ENCODE data around the gene LIPC.

Gene LIPC

DNA sequence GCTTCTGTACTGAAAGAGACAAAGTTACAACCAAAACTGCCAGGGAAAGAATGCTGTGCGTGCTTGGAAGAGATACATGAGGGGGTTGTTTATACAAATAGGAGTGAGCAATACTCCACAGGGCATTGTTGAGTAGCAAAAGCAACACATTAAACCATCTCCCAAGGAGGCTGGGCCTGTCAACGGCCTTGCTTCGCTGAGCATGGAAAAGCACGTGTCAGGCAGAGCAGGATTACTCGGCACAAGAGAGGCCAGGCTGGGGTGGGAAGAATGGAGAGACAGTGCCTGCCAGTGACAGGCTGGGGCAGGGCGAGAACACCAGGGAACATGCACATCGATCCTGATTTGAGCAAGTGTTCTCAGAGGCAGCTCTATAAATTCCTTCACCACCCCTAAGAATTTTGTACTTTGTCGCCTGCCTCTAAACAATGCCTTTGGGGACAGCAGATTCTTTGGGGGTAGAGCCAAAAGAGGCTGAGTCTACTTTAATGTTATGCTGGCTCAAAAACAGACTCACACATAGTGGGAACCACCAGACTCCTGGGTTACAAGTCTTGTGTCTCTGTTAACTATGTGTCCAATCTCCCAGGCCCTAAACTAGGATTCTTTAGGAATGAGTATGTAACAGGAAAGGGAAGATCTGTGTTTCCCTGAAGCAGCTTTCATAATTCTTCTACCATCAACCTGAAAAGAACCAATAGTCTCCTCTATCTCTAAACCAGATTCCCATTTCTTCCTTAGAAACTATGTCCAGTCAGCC, 67.2 kb downstream of the LIPC start:
- no peak for DNase-seq

DNA sequence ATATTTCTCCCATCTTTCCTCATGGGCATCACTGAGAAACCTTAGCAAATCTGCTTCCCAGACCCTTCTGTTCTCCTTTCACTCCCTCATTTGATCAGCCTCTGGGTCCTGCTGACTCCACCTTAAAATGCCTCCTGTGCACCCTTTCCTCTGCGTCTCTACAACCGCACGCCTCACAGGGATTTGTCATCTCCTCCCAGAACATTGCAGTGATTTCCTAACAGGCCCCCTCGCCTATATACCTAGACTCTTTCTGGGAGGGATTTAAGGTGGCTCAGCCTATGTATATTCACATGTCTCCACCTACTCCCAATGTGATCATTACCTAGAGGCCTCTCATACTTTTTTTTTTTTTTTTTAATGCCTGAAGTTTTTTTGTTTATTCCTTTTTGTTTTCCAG, 69.2 kb downstream of the LIPC start:
- no peak for DNase-seq

DNA sequence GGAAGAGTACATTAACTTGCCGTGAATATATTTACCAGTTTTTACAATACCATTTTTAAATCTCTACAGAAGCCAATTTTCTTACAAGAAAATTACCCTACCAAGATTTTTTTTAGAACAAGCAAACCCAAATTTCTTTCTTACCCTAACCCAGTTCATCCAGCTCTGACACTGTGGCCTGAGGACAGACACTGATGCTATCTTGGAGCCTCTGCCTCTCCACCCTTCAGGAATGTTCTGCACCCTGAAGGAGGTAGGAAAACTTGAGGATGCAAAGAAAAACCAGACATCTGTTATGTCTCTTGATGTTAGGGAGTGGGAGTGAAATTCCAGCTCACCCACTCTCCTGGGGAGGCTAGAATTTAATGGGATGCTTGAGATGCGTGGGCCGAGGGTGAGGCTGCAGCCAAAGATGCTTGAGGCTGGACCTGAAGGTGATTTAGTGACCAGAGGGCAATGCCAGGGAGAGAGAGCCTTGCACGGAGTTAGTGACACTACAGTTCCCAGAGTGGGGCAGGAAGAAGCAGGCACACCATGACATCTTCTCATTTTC, 69.9 kb downstream of the LIPC start:
- DNase-seq, result no peak

DNA sequence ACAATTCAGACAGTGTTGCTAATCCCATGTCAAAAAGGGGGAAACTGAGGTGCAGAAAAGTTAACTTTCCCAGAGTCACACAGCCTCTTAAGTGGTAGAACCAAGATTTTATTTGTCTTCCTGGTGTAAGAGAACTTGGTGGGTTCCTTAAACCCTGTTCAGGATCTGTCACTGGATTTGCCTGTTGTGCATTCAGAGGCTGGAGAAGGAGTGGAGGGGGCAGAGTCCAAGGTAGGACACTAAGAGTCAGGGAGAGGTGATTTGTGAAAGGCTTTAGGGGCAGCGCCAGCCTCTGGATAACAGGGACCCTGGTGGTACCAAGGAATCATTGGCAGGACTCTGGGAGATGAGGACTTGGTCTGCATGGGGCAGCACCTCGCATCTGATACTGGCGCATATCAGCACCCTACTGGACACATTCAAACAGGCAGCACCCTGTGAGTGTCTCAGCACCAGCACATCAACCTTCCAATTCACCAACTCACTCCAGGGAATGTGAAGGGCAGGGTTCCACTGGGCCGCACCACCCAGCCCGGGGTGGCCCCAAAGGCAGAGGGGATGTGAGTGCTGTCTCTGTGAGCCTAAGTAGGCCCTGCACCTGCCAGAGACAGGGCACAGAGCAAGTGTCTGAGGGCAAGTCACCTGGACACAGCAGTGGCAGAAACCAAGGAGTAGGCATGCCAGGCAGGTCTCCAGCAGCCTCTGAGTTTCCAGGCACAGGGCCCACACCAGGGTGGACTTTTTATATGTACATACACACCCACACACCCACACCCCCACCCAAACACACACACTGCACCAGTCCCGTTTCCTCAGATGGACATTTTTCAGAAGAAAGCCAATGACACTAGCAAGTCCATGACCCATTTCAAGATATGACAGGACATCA, 71.6 kb downstream of the LIPC start:
- DNase-seq, result no peak

DNA sequence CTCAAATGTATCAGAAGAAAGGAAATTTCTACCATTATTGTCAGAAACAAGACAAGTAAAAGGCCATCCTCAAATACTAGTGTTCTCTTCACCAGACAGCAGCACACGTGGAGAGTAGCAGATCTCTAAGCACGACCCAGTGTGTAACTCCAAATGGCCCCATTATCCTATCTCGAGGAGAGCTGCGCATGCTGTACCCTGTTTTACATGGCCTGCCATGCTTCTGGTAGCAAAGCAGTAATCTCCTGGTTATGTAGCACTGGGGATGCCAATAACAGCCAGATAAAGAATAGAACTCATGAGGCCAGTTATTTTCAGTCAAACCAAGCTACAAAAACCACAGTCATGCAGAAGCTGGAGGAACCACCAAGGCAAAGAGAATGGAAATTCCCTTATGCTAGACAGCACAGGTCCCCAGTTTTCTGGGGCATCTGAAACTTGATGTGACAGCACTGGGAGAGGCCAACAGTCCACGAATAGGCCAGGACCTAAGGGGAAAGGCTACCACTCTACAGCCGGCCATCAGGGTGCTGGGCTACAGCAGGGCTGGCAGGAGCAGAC, 73.0 kb downstream of the LIPC start:
- no peak for DNase-seq

DNA sequence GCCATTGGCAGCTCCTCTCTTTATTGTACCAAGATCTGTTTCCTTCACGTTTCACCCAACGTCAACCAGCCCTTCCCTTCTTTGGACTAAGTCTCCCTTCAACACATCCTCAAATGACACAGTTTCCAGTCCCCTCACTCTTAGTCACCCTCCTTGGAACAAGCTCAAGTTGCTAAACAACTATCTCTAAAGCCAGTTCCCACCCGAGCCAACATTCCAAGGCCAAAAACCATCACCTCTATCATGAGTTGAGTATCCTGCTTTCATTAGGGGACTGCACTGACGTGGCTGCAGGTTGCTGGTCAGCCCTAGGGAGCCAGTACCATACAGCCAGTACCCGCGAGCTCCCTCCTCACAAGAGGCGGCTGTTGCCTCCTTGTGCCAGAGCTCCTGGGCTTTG, 73.8 kb downstream of the LIPC start:
- DNase-seq, result no peak

DNA sequence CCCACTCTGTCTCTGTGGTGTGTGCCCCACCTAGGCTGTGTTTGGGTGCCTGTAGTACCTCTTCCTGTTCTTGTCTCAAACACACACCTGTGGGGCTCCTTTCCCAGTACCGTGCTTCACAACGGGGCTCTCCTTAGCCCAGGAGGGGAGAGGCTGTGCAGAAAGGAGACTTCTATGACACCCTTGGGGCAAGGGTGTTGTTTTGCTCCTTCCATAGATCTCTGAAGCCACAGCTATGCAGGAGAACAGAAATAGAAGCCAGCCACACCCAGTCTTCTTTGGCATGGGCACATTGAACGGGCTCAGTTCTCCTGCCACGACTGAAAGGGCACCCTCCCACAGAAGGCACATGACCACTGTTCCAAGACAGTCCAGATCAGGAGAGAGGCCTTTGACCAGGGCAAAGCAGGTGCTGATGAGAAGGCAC, 74.3 kb downstream of the LIPC start:
- no peak for DNase-seq

DNA sequence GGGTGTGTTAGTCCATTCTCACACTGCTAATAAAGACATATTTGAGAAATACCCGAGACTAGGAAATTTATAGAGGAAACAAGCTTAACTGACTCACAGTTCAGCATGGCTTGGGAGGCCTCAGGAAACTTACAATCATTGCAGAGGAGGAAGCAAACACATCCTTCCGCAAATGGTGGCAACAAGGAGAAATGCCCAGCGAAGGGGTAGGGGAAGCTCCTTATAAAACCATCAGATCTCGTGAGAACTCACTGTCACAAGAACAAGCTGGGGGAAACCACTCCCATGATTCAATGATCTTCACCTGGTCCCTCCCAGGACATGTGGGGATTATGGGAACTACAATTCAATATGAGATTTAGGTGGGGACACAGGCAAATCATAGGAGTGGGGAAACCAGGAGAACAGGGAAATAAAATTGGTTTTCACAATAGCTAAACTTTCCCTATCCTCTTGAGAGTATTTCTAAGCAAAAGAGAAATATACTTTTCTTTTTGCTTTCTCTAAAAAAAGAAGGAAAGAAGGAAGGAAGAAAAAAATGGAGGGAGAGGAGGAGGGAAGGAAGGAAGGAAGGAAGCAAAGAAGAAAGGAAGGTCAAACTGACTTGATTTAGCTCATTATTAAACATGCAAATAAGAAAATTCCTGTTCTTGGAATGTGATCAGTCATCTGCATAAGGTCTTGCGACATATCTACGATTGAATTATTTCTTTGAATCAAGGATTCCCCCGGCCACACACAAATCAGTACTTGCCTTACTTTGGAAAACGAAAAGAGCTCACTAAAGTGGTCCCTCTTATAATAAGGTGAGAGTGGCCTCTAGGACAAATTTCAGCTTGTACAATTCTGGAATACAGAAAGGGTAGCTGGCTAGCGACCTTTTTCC, 75.2 kb downstream of the LIPC start:
- DNase-seq, result no peak

DNA sequence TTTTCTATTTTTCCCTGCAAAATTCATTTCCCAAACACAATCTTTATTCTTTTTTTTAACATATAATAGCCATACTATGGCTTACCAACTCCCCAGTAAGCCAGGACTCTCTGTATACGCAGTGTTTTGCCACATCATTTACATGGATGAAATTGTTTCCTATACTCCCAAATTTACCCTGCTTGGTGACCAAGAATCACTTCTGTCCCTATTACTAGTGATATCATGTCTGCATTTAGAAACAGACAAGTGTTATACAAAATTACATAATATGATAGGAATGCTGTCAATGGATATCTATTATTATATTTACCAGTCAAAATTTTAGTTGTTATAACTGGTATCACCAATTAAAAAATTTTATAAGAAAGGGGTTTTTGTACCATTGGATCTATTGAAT, 77.8 kb downstream of the LIPC start:
- no peak for DNase-seq

DNA sequence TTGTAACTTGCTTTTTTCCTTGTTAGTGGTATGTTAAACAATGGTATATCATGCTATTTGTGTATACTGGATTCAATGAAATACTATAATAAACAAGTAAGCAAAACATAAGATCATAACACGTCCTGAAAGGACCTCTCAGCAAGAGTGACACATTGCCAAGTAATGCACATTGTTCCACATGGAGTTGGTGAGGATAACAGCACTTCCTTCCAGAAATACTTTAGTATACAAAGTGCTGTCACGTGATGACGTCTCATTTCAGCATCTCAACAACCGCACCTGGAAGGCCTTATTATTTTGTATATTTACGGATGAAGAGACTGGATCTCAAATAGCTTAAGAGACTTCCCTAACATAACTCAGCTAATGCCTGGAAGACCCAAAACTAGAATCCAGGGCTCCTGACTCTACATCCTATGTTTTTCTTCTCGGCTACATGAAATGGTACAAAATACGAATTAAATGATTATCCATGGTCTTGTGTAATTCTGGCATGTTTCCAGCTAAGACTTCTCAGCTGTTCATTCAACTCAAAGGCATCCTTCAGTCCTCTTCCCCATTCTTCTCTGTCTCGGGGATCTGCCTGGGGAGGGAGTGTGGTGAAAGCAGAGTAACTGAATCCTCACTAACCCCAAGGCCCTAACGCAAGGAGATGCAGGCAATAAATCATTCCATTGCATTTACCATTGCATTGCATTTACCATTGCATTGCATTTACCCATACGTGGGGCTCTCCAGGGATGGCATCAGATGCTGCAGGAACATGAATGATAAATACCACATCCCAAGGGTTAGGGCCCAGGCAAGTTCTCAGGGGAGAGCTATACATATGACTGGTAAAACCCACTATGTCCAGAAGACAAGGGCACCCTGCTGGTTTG, 79.2 kb downstream of the LIPC start:
- DNase-seq, result no peak

DNA sequence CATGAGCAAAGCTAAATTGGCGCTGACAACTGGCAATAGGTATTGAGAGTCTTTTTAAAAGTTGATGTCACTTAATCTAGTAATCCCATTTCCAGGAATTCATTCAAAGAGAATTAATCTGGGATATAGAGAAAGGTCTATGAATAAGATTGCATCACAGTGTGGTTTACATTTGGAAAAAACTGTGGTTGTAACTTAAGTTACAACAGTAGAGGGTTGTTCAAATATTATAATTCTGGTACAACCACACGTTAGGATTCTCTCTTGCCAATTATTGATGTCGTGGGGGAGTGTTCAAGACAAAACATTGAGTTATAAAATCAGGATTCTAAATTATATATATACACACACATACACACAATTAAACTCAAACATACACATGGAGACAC, 79.8 kb downstream of the LIPC start:
- no peak for DNase-seq

DNA sequence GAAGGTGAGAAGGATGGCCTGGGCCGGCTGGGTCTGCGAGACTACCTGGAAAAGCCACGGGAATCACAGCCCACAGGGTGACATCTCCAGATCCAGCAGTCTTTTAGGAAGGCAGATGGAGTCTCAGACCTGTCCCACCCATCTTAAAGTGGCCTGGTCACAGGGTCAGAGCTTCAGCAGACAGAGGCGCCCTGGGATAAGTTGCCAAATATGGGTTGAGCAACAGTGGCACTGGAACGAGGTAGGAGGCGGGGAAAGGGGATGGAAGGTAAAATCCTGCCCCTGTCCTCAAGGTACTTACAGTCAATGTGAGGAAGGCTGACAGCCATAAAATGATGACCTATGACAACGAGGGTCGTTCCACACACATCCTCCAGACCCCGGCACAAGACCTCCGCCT, 80.7 kb downstream of the LIPC start:
- no peak for DNase-seq

DNA sequence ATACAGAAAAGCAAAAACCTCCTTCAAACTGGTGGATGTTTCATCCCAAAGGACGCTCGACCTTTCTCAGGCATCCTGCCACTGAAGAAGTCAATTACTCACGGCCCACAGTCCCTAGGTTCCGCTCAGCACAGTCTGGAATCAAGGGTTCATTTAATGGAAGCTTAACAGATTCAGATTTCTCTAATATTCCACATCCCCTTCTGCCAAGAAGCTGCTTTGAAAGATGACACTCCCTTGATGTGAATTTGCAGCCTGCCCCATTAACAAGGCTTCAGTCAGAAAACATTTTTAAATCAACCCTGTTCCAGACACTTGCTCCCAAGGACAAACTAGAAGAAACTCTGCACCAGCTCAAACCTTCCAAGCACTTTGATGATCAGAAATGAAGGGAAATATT, 81.2 kb downstream of the LIPC start:
- no peak for DNase-seq

DNA sequence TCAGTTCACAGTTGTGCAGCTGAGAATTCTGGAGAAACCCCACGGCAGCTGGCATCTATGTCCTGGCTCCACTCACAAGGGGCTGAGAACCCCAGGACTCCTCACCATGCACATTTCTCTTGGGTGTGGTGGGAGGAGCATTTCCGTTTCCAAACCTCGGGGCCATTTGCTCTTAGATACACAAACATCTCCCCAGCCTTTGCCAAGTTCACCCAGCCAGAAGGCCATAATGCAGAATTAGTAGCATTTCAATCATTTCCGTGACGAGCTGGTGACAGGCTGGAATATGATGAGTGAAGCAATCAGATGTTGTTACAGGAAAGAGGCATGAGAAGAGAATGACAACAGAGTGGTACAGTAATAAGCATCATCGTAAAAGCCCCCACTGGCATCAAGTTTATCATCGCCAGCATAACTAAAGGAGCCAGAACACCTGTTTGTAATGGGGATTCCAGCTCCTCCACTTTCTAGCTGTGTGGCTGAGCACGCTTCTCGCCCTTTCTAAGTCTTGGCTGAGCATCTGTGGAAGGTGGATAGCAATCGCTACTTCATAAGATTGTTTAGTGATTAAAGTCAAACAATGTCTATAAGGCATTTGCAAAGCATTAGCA, 82.0 kb downstream of the LIPC start:
- no peak for DNase-seq

DNA sequence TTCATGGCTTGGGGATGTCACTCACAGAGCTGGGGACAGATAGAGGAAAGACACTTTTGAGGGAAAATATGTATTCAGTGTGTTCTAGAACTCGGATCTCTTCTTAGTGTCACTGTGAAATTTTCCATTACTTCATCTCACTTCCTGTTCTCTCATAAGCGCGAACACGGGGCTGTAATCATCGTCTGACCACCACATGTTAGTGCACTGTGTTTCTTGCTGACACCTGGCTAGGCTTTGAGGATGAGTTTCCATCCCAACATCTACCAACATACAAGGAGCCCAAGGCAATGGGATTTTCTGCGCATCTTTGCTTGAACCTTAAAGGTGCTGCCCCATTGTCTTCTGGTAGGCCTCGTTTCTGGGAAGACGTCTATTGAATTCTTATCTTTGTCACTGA, 84.0 kb downstream of the LIPC start:
- no peak for DNase-seq

DNA sequence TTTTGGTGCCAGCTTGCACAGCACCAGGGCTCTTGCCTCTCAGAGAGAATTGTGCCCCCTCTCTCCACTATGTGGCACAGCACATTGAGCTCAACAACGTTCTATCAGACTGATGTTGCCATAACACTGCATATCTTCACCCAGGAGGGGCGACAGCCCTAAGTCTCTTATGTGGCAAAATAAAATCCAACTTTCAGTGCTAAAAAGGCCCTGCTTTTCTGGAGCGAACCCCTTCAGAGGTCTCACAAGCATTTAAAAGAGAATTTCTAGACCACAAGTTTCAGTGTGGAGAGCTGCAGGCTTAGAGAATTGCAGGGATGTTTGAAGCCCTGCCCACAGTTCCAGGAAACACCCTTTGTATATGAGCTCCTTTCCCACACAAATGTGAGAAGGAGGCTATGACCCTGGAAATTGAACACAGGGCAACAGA, 85.5 kb downstream of the LIPC start:
- DNase-seq, result no peak

DNA sequence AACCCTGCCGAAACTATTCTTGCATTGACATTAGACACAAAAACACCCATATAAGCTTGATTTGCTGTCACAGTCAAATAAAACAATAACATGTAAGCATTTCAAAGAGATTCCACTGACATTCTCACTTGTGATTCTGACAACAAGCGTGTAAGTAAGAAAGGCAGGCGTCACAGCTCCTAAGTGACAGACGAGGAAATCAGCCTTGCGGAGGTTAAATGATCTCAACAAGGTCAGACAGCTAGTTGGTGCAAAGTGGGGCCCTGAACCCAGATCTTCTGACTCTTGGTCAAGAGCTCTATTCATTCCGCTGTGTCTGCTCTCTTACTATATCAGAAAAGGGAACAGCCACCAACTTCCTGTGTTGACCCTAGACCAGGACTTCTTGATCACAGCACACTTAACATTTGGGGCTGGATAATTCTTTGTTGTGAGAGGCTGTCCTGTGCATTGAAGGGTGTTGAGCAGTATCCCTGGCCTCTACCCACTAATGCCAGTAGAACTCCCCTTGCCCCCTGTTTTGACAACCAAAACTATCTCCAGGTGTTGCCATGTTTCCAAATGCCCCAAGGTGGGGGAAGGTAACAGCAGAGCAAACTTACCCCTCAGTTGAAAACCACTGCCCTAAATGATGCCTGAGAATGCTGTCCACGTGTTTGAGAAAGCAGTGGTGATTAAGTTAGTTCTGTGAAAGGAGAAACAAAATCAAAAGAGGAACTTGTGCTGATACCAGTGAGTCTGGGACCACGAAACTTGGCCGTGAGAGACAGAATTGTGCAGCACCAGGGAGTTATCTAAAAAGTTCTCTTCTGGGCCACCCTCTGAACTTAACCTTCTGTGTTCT, 86.1 kb downstream of the LIPC start:
- DNase-seq, result no peak

DNA sequence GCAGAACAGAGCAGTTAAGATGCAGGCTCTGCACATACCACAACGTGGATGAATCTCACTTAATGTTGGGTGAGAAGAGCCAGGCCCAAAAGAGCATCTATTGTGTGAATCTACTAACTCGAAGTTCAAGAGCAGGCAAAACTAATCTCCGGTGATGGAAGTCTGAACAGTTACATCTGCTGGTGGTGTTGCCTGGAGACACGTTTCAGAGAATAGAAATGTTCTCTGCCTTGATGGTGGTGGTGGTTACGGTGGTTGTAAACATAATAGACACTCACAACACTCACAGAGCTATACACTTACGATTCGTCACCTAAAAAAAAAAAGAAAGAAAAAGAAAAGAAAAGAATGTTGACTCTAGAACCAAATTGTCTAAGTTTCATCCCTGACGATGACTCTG, 86.8 kb downstream of the LIPC start:
- no peak for DNase-seq

DNA sequence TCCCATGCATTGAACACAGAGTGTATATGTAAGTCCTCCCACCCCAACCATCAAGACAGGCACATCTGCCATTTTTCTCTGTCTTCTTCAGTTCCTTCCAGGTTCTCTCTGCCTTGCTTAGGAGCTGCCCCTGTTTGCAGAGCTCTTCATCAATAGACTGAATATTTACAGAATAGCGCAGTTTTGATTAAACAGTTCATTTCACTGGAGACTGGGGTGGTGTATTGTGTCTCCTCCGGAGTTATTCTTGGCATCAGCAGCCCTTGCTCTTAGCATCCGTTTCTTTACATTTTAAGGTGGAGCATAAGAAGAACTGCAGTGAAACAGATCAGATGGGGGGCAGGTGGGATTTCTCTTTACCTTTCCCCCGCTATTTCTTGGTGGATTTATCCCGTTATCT, 87.7 kb downstream of the LIPC start:
- no peak for DNase-seq

DNA sequence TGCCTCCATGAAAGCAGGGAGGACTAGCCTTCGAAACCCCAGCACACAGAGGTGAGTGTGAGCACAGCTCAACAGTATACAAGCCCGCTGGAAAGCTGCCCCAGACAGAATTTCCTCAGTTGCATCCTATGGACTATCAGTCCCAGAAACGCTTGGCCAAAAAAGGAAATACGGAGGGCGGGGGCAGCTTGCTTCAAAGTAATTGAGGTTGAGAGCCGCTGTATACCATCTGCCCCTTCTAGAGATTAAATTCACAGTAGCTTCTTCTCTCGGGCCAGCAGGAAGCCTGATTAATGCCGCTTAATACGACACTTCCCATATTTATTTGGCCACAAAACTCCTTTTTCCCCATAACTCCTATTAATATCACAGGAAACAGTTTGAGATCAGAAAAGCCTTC, 88.7 kb downstream of the LIPC start:
- DNase-seq, result no peak
